Placental epithelial cell (primary cell): ENCODE data around the gene AKAIN1. TPM values are rescaled to one million over a fixed set of nuclear protein-coding genes. Genes with fewer than 3 reads are reported as not detected.

Source experiments
- total RNA-seq: library from RNA; depleted of rRNA; stranded (reverse); fragments of >200 nt; gene quantifications from 2 replicates; pipeline ENCODE4 v1.2.3, GENCODE V29; 2012

AKAIN1 gene, protein sequence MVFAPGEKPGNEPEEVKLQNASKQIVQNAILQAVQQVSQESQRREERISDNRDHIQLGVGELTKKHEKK
- not detected in 2 replicates for total RNA-seq

DNA sequence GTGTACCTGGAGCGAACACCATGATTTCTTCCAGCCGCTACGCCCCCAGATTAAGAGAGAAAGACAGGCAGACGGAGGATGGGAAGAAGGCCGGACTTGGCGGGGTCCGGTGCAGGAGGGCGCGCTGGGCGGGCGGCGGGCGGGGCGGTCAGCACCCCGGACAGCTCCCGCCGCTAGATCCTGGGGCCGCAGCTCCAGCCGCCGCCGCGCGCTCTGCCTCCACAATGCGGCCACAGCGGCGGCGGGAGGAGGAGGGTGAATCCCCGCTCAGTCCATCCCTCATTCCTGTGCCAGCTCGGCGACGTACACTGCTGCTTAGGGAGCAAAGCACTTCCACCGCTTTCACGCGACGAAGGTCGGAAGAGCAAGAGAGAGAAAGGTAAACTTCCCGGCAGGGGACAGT is at the start of gene AKAIN1:
TSS of gene AKAIN1 (minus strand) at position 226 of the 403 bp plus-strand sequence. CDS start at position 22, 204 bp downstream.

Other genes with a start within 250 kb of the AKAIN1 start
- gene ZBTB14, start 98.5 kb upstream of the AKAIN1 start, total RNA-seq: 14.9 and 15.6 TPM in 2 replicates